H1 (cell line): ENCODE measurements around the gene BBX. TPM values are rescaled to one million over a fixed set of nuclear protein-coding genes. Genes with fewer than 3 reads are reported as not detected.

Source experiments
- CHD7 ChIP-seq: fragments of 300-600 bp; sonication (generic); IDR thresholded peaks from 2 replicates; pipeline ENCODE4 v1.7.1; 2012; ENCODE audit warnings: low read length, moderate library complexity, mild to moderate bottlenecking, inconsistent platforms; ENCODE audit not compliant: insufficient replicate concordance
- E2F6 ChIP-seq: IDR thresholded peaks from 2 replicates; pipeline ENCODE4 v1.6.1; 2012; ENCODE audit warnings: inconsistent platforms
- HDAC2 ChIP-seq, 2 experiments: fragments of 300-600 bp in 1 of 2; sonication (generic) in 1 of 2; IDR thresholded peaks; 2 replicates each; pipeline ENCODE4 v1.6.1; 2011 to 2012; ENCODE audit warnings: low read depth in 2 of 2, low read length in 2 of 2, mild to moderate bottlenecking in 2 of 2, moderate library complexity in 2 of 2, borderline replicate concordance in 1 of 2, inconsistent platforms in 1 of 2
- POLR2A ChIP-seq, 2 experiments: IDR thresholded peaks; 1 replicate in 1 of 2; 2 replicates in 1 of 2; pipeline ENCODE4 v1.6.1; 2011; ENCODE audit warnings: low read depth in 2 of 2, low read length in 2 of 2, mild to moderate bottlenecking in 2 of 2; ENCODE audit errors: control extremely low read depth in 1 of 2
- ZNF274 ChIP-seq: IDR thresholded peaks from 2 replicates; pipeline ENCODE4 v1.7.0; 2012; ENCODE audit warnings: low read length, borderline replicate concordance; ENCODE audit errors: extremely low read depth
- polyA plus RNA-seq, 7 experiments: library from polyadenylated mRNA; depleted of rRNA in 3 of 7; stranded (reverse) in 5 of 7; unstranded in 2 of 7; fragments of >200 nt in 5 of 7; fragments of 200-250 nt in 2 of 7; gene quantifications; 1 replicate in 5 of 7; 2 replicates in 1 of 7; 4 replicates in 1 of 7; pipeline versions ENCODE4 v1.2.1 to v1.2.3, GENCODE V29; 2011 to 2013; ENCODE audit warnings: missing spikeins in 2 of 7, mixed read lengths in 2 of 7
- total RNA-seq: library from RNA; stranded (reverse); fragmentation: NEBNext Ultra II Directional; extraction: Animal tissue kit (Norgen Biotek cat#: 25700); gene quantifications from 2 replicates; pipeline ENCODE4 v1.2.1, GENCODE V29; 2021

Gene BBX
- total and polyA plus RNA-seq, 2 of the 8 experiments (the other 6 are each of a cell fraction or from before 2014, with no cell fraction given): 11.0 to 42.5 TPM

GRCh38 chr3:107637416-107638183 is 114.8 kb downstream of the BBX start (continued):
- TF ChIP-seq CHD7 (no peak), POLR2A (IDR thresholded peaks at IDR 0.05; ENCODE audit: control extremely low read depth in 1 of 2, low read depth in 2 of 2, low read length in 2 of 2) (no peak), E2F6 (no peak), ZNF274 (no peak), HDAC2 (IDR thresholded peaks at IDR 0.05; ENCODE audit: borderline replicate concordance in 1 of 2, low read depth in 2 of 2, low read length in 2 of 2) (no peak)
- TF ChIP-seq, all 59 proteins: peak for 0
